G401.6 (cell line): ENCODE measurements around the gene CLEC3A.
"Not testable (repeated sequence)": the region's sequence is repeated elsewhere in the genome, so short reads cannot be mapped to it uniquely, and the experiment has no call there.

Source experiments
- FAIRE-seq: peaks from 2 replicates; lab custom pipeline; 2012; peaks lifted over from hg19 to GRCh38; lab: Jason Lieb, UNC

The CLEC3A gene

GRCh38 chr16:78034530-78034929, 12.2 kb downstream of the CLEC3A start:
- no peak for FAIRE-seq

- FAIRE-seq, result no peak
These were observed 12.7 kb downstream of the CLEC3A start for GRCh38 chr16:78035012-78035411.

- FAIRE-seq, result no peak
These were observed 18.0 kb downstream of the CLEC3A start for GRCh38 chr16:78040396-78040795.

GRCh38 chr16:78045865-78046581, 23.7 kb downstream of the CLEC3A start:
- no peak for FAIRE-seq

- FAIRE-seq, result no peak
These were observed 26.0 kb downstream of the CLEC3A start for GRCh38 chr16:78048319-78048718.

GRCh38 chr16:78050734-78051400, 28.5 kb downstream of the CLEC3A start:
- no peak for FAIRE-seq

- FAIRE-seq, result no peak
These were observed 35.6 kb downstream of the CLEC3A start for GRCh38 chr16:78057803-78058564.

GRCh38 chr16:78059806-78060205, 37.5 kb downstream of the CLEC3A start:
- not testable (repeated sequence) for FAIRE-seq

GRCh38 chr16:78060295-78060694, 37.9 kb downstream of the CLEC3A start:
- no peak for FAIRE-seq

- no peak for FAIRE-seq
These were observed 38.5 kb downstream of the CLEC3A start for GRCh38 chr16:78060809-78061208.

GRCh38 chr16:78065319-78065718, 43.0 kb downstream of the CLEC3A start:
- FAIRE-seq, result no peak

GRCh38 chr16:78069913-78070312, 47.6 kb downstream of the CLEC3A start:
- no peak for FAIRE-seq

- no peak for FAIRE-seq
These were observed 49.9 kb downstream of the CLEC3A start for GRCh38 chr16:78072275-78072674.

GRCh38 chr16:78075800-78076199, 53.5 kb downstream of the CLEC3A start:
- FAIRE-seq, result no peak

GRCh38 chr16:78081341-78081740, 59.0 kb downstream of the CLEC3A start:
- FAIRE-seq, result no peak
